Measurements from ENCODE around the gene ADNP2. TPM values are rescaled to one million over a fixed set of nuclear protein-coding genes. Genes with fewer than 3 reads are reported as not detected.

Gene ADNP2
- total and polyA plus RNA-seq, 2 of the 4 experiments (the other 2 are of a cell fraction) = 5.6 to 18.3 TPM

- no peaks in the 10 kb centered on the region for H3K27me3 ChIP-seq (ENCODE audit: control insufficient read depth, insufficient read depth, low read length)
- H2BK120ac ChIP-seq (ENCODE audit: low read depth, low read length) = no peak overlapping the region
- no peak for DNase-seq
- H3K56ac ChIP-seq (ENCODE audit: extremely low read depth, insufficient read depth, low read length) = no peak overlapping the region
- H4K91ac ChIP-seq (ENCODE audit: insufficient read depth, low read depth, low read length) = no peak overlapping the region
- no peak overlapping the region for H3K18ac ChIP-seq (ENCODE audit: low read depth, low read length)
- no TSS peak for BruUV-seq (replicated peaks)
- H3K4ac ChIP-seq (ENCODE audit: low read depth, low read length) = no peak overlapping the region
- no peak overlapping the region for H3K9ac ChIP-seq (ENCODE audit: low read depth, low read length)
- H2BK20ac ChIP-seq (ENCODE audit: low read depth, low read length) = no peak overlapping the region
- ATAC-seq (ENCODE audit: low read depth) = no peak
- in situ Hi-C loops (cut with MboI; ENCODE audit: low sequenced_read_pairs) = no loop called here
- H2BK15ac ChIP-seq (ENCODE audit: low read depth, low read length) = no peak overlapping the region
- ChIA-PET POLR2A (ENCODE audit: unreplicated experiment) (no interaction called here), CTCF (no interaction called here)
- no peak overlapping the region for H3K27ac ChIP-seq (ENCODE audit: insufficient read depth, low read length)
- H2BK5ac ChIP-seq (ENCODE audit: low read depth, low read length, poor library complexity, severe bottlenecking) = no peak overlapping the region
- no peak overlapping the region for H4K5ac ChIP-seq (ENCODE audit: low read depth, low read length)
- H2AK5ac ChIP-seq (ENCODE audit: low read depth, low read length) = no peak overlapping the region
- no peak overlapping the region for H2AFZ ChIP-seq (replicated peaks; ENCODE audit: low read length, poor library complexity)
- intact Hi-C loops (cut with micrococcal nuclease) = no loop called here
- no peak overlapping the region for H3K23ac ChIP-seq (ENCODE audit: low read depth, low read length)
- WGBS, 2 experiments (ENCODE audit: extremely low coverage in 2 of 2, insufficient read length in 1 of 2) = 80% methylated on average over 1 of the region's 8 CpGs; no CpG with 5 or more reads in 1 of the 2 experiments
- no peak overlapping the region for H4K8ac ChIP-seq (ENCODE audit: low read depth in 2 of 2, low read length in 2 of 2)
- no peak overlapping the region for H3K4me2 ChIP-seq (ENCODE audit: low read depth, low read length)
- no peak overlapping the region for H3K14ac ChIP-seq (replicated peaks; ENCODE audit: low read depth, low read length)
- H2AK9ac ChIP-seq (replicated peaks; ENCODE audit: low read depth, low read length, poor library complexity) = no peak overlapping the region
- H4K20me1 ChIP-seq (ENCODE audit: insufficient read depth, low read length) = no peaks in the 10 kb centered on the region
- H3K36me3 ChIP-seq (ENCODE audit: control insufficient read depth, insufficient read depth, low read length) = no peaks in the 10 kb centered on the region
- no peaks in the 10 kb centered on the region for H3K9me1 ChIP-seq (ENCODE audit: insufficient read depth, low read length)
- no peak for TF ChIP-seq MXI1 (IDR thresholded peaks at IDR 0.05; ENCODE audit: borderline replicate concordance, low read depth, low read length)
- TF ChIP-seq POLR2A (IDR thresholded peaks at IDR 0.05; ENCODE audit: low read depth, low read length) = no peak
- TF ChIP-seq USF2 (IDR thresholded peaks at IDR 0.05; ENCODE audit: low read depth, low read length) = no peak
- no peak for TF ChIP-seq RAD21 (IDR thresholded peaks at IDR 0.05; ENCODE audit: low read length)
- TF ChIP-seq CHD1 (IDR thresholded peaks at IDR 0.05; ENCODE audit: low read depth, low read length) = no peak
- TF ChIP-seq SMC3 (IDR thresholded peaks at IDR 0.05; ENCODE audit: low read depth, low read length) = no peak
- no peak for TF ChIP-seq NFE2L2 (IDR thresholded peaks at IDR 0.05; ENCODE audit: low read depth, low read length)
- TF ChIP-seq RCOR1 (IDR thresholded peaks at IDR 0.05; ENCODE audit: insufficient replicate concordance, low read length) = no peak
- dilution Hi-C loops (cut with HindIII; ENCODE audit: low sequenced_read_pairs, unreplicated experiment) = no loop called here
- no peaks in the 10 kb centered on the region for H3K79me1 ChIP-seq (ENCODE audit: low read depth in 1 of 2, low read length in 2 of 2)
- H3K4me1 ChIP-seq (ENCODE audit: control insufficient read depth, insufficient read depth, low read length) = no peaks in the 10 kb centered on the region
- H3K9me3 ChIP-seq (ENCODE audit: control insufficient read depth, insufficient read depth, low read length) = no peaks in the 10 kb centered on the region
- H3K4me3 ChIP-seq (ENCODE audit: insufficient read depth, low read depth, low read length) = no peak overlapping the region
Measured at GRCh38 chr18:80067321-80067720, 41.7 kb upstream of the ADNP2 start.

All from IMR-90 (cell line).